Ishikawa (cell line): ENCODE results near the gene OSGIN1.

Experiments
- CEBPB ChIP-seq: IDR thresholded peaks from 2 replicates; pipeline ENCODE4 v1.6.1; 2012
- CREB1 ChIP-seq: IDR thresholded peaks from 2 replicates; pipeline ENCODE4 v1.6.1; 2012; ENCODE audit warnings: low read depth
- EGR1 ChIP-seq: IDR thresholded peaks from 2 replicates; pipeline ENCODE4 v1.6.1; 2012
- EP300 ChIP-seq: IDR thresholded peaks from 2 replicates; pipeline ENCODE4 v1.6.1; 2012; ENCODE audit warnings: borderline replicate concordance
- FOXM1 ChIP-seq: IDR thresholded peaks from 2 replicates; pipeline ENCODE4 v1.6.1; 2012; ENCODE audit warnings: low read depth, borderline replicate concordance
- MAX ChIP-seq: IDR thresholded peaks from 2 replicates; pipeline ENCODE4 v1.6.1; 2012
- NFIC ChIP-seq: IDR thresholded peaks from 2 replicates; pipeline ENCODE4 v1.6.1; 2012
- RAD21 ChIP-seq: IDR thresholded peaks from 2 replicates; pipeline ENCODE4 v1.6.1; 2012; ENCODE audit warnings: low read depth
- REST ChIP-seq: IDR thresholded peaks from 2 replicates; pipeline ENCODE4 v1.6.1; 2012; ENCODE audit warnings: low read depth, mild to moderate bottlenecking
- TAF1 ChIP-seq: IDR thresholded peaks from 2 replicates; pipeline ENCODE4 v1.6.1; 2012; ENCODE audit warnings: low read depth, mild to moderate bottlenecking
- TCF12 ChIP-seq: IDR thresholded peaks from 2 replicates; pipeline ENCODE4 v1.6.1; 2012; ENCODE audit warnings: low read depth
- TEAD4 ChIP-seq: IDR thresholded peaks from 2 replicates; pipeline ENCODE4 v1.6.1; 2012
- USF1 ChIP-seq: IDR thresholded peaks from 2 replicates; pipeline ENCODE4 v1.6.1; 2012
- YY1 ChIP-seq: IDR thresholded peaks from 2 replicates; pipeline ENCODE4 v1.6.1; 2012; ENCODE audit warnings: low read depth
- ZBTB7A ChIP-seq: IDR thresholded peaks from 2 replicates; pipeline ENCODE4 v1.6.1; 2012; ENCODE audit warnings: low read depth

Gene OSGIN1

GRCh38 chr16:83920894-83921491 is 32.0 kb upstream of the OSGIN1 start:
- TF ChIP-seq TAF1, result no peak
- TF ChIP-seq CEBPB, result no peak
- TF ChIP-seq EGR1, result no peak
- TF ChIP-seq MAX, result no peak
- no peak for TF ChIP-seq ZBTB7A
- no peak for TF ChIP-seq TCF12
- TF ChIP-seq REST, result no peak
- no peak for TF ChIP-seq FOXM1
- no peak for TF ChIP-seq USF1
- no peak for TF ChIP-seq TEAD4
- no peak for TF ChIP-seq NFIC
- no peak for TF ChIP-seq CREB1
- TF ChIP-seq YY1, result no peak
- no peak for TF ChIP-seq EP300
- TF ChIP-seq RAD21, result no peak

- TF ChIP-seq TEAD4 (no peak), EP300 (no peak)
These were observed 29.3 kb upstream of the OSGIN1 start for GRCh38 chr16:83923581-83924365.

GRCh38 chr16:83924686-83925085 is 28.4 kb upstream of the OSGIN1 start:
- TF ChIP-seq ZBTB7A (no peak), RAD21 (no peak), USF1 (no peak), EGR1 (no peak), TEAD4 (no peak), CEBPB (no peak), REST (no peak), TAF1 (no peak), EP300 (no peak), FOXM1 (no peak), CREB1 (no peak), MAX (no peak), YY1 (no peak), NFIC (no peak), TCF12 (no peak)

- TF ChIP-seq NFIC, result no peak
- no peak for TF ChIP-seq FOXM1
- TF ChIP-seq RAD21, result no peak
- no peak for TF ChIP-seq MAX
- no peak for TF ChIP-seq YY1
- no peak for TF ChIP-seq CEBPB
- no peak for TF ChIP-seq EP300
- no peak for TF ChIP-seq TCF12
- no peak for TF ChIP-seq EGR1
- no peak for TF ChIP-seq CREB1
- TF ChIP-seq TAF1, result no peak
- no peak for TF ChIP-seq TEAD4
- no peak for TF ChIP-seq ZBTB7A
- no peak for TF ChIP-seq USF1
- no peak for TF ChIP-seq REST
These were observed 27.7 kb upstream of the OSGIN1 start for GRCh38 chr16:83925095-83925905.
